Natural killer cell treated with Interleukin-12 subunit alpha and Interleukin-12 subunit beta and Interleukin-15 and Interleukin-18, amount 100 ng/mL, for 72 hours (primary cell): Measurements from ENCODE around the gene CLEC3B. TPM values are rescaled to one million over a fixed set of nuclear protein-coding genes. Genes with fewer than 3 reads are reported as not detected.

Experiments
- ATAC-seq, 2 donors: fragments of 150-1000 bp; cut with Tn5 transposase in 1 of 2; sonication (Bioruptor Pico), chemical (Tn5 transposase) in 1 of 2; 2 replicates each; pipeline ENCODE4 v1.10.0; 2021
- DNase-seq: peaks from one replicate; pipeline ENCODE4 v3.0.0; 2022; ENCODE audit warnings: low spot score
- H3K27ac Mint-ChIP-seq, 2 donors: 1 replicate in 1 of 2; 2 replicates in 1 of 2; pipeline ENCODE4 v1.8.0; 2022; ENCODE audit warnings: mixed read lengths in 2 of 2, mild to moderate bottlenecking in 1 of 2, moderate library complexity in 1 of 2
- H3K27me3 Mint-ChIP-seq, 2 donors: 1 replicate in 1 of 2; 2 replicates in 1 of 2; pipeline ENCODE4 v1.8.0; 2022; ENCODE audit warnings: mixed read lengths in 2 of 2
- H3K36me3 Mint-ChIP-seq: one replicate; pipeline ENCODE4 v1.8.0; 2022; ENCODE audit warnings: mixed read lengths
- H3K4me1 Mint-ChIP-seq, 2 donors: 1 replicate in 1 of 2; 2 replicates in 1 of 2; pipeline ENCODE4 v1.8.0; 2022; ENCODE audit warnings: low read depth in 2 of 2, mixed read lengths in 2 of 2, mild to moderate bottlenecking in 1 of 2
- H3K4me3 Mint-ChIP-seq: one replicate; pipeline ENCODE4 v1.8.0; 2022; ENCODE audit warnings: mixed read lengths
- H3K9me3 Mint-ChIP-seq: 2 replicates; pipeline ENCODE4 v1.8.0; 2022; ENCODE audit warnings: mixed read lengths
- total RNA-seq, 2 donors: library from RNA; stranded (reverse); gene quantifications; one replicate each; pipeline ENCODE4 v1.2.3, GENCODE V29; 2022

The CLEC3B gene
- total RNA-seq, 2 donors from 2014 or later, result not detected

GRCh38 chr3:45055411-45056143, 29.5 kb downstream of the CLEC3B start:
- Mint-ChIP-seq H3K4me1 (no peaks in the 10 kb centered on the region), H3K27me3 (peaks cover 6 to 8% of the 10 kb centered on the region in 2 donors), H3K9me3 (no peaks in the 10 kb centered on the region), H3K4me3 (no peak overlapping the region), H3K36me3 (no peaks in the 10 kb centered on the region), H3K27ac (no peak overlapping the region)
- DNase-seq (no peak), ATAC-seq (no peak)

GRCh38 chr3:45056608-45057301, 30.7 kb downstream of the CLEC3B start:
- Mint-ChIP-seq H3K27me3 (peaks cover 4 to 8% of the 10 kb centered on the region in 2 donors), H3K27ac (no peak overlapping the region)

DNA sequence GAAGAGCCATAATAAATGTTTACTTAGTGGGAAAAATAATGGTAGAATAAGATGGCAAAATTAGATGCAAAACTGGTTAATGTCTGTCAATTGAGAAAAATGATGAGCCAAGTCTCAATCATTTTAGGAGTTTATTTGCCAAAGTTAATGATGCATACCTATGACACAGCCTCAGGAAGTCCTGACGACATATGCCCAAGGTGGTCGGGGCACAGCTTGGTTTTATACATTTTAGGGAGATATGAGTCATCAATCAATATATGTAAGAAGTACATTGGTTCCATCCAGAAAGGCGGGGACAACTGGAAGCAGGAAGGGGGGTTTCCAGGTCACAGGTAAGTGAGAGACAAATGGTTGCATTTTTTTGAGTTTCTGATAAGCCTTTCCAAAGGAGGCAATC, 31.5 kb downstream of the CLEC3B start:
- H3K27ac Mint-ChIP-seq, result no peak overlapping the region
- no peak overlapping the region for H3K4me3 Mint-ChIP-seq
- ATAC-seq (no peak), DNase-seq (no peak)
- no peaks in the 10 kb centered on the region for H3K36me3 Mint-ChIP-seq
- no peaks in the 10 kb centered on the region for H3K4me1 Mint-ChIP-seq
- no peaks in the 10 kb centered on the region for H3K9me3 Mint-ChIP-seq
- H3K27me3 Mint-ChIP-seq, result peaks cover 6 to 8% of the 10 kb centered on the region in 2 donors

More at GRCh38 chr3:45056608-45057301, 30.7 kb downstream of the CLEC3B start:
- ATAC-seq, result no peak
- no peaks in the 10 kb centered on the region for H3K4me1 Mint-ChIP-seq
- H3K9me3 Mint-ChIP-seq, result no peaks in the 10 kb centered on the region
- no peak for DNase-seq
- no peaks in the 10 kb centered on the region for H3K36me3 Mint-ChIP-seq
- no peak overlapping the region for H3K4me3 Mint-ChIP-seq

DNA sequence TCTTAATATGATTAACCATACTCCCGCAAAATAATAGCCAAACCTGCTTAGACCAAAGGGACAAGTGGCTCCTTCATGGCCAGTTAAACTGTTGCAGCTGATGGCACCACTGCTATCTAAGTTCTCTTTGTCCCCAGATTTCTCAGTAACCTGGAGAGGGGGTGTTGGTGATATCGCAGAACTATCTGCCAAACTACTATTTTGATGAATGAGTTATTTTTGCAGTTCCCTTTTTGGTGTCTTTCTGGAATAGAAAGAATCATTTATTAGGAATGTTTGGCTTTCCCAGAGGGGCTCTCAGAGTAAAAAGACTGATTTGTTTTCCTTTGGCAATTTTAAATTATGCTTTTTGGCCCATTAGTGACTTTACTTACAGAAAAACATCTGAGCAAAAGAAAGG, 33.0 kb downstream of the CLEC3B start:
- ATAC-seq (no peak), DNase-seq (no peak)
- no peak overlapping the region for H3K27ac Mint-ChIP-seq
- no peaks in the 10 kb centered on the region for H3K36me3 Mint-ChIP-seq
- H3K9me3 Mint-ChIP-seq, result no peaks in the 10 kb centered on the region
- H3K4me1 Mint-ChIP-seq, result no peaks in the 10 kb centered on the region
- H3K27me3 Mint-ChIP-seq, result peaks cover 6 to 8% of the 10 kb centered on the region in 2 donors
- H3K4me3 Mint-ChIP-seq, result no peak overlapping the region

DNA sequence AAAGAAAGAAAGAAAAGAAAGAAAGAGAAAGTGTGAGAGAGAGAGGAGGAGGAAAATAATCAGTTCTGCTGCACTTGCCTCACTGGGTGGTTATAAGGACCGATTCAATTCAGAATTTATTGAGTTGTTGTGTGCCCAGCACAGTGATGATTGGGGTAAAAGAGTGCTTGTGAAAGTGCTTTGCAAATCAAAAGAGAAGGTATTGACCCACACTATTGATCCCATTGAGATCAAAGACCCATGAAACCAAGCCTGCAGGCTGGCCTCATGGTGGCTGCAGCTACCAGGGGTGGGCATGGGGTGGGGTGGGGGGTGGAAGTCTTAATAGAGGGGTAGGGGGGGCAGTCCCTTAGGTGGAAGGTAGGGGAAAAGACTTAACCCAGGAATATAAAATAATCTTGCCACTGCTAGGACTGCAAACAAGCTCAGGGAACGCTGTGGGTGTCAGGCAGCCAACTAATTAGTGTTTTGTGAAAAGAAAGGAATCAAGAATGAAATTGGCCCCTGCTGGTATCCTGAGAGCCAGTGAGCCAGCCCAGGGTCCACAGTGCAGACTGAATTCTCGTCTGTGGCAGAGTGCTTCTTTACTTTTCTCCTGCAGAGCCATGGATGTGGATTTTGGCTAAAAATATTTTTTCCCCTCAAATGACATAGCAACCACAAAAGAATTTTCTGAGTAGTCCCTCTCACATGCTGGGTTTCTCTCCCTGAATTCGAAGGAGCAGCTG, 34.2 kb downstream of the CLEC3B start:
- Mint-ChIP-seq H3K36me3 (no peaks in the 10 kb centered on the region), H3K4me3 (no peak overlapping the region), H3K27ac (no peak overlapping the region), H3K9me3 (no peaks in the 10 kb centered on the region), H3K4me1 (peaks cover 10% of the 10 kb centered on the region in 2 donors), H3K27me3 (peaks cover 6 to 8% of the 10 kb centered on the region in 2 donors)
- DNase-seq (no peak), ATAC-seq (no peak)

DNA sequence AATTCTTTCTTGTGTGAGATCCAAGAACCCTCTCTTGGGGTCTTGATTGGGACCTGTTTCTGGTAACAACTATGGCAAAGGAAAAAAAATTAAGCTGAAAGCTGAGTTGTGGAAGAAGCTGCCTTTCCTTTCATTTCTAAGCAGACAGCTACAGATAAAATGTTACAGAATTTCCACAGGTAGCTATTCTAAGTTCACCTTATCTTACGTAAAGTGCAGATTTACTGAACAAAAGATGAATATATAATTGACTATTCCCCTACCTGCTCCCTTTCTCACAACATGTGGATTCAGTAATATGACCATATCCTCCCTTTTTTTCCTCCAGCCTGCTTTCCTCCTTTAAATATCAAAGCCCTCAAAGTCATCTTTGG, 36.6 kb downstream of the CLEC3B start:
- no peak for DNase-seq
- no peaks in the 10 kb centered on the region for H3K36me3 Mint-ChIP-seq
- peaks cover 16 to 25% of the 10 kb centered on the region in 2 donors for H3K4me1 Mint-ChIP-seq
- H3K27ac Mint-ChIP-seq, result no peak overlapping the region
- H3K4me3 Mint-ChIP-seq, result no peak overlapping the region
- no peaks in the 10 kb centered on the region for H3K9me3 Mint-ChIP-seq
- no peak for ATAC-seq
- H3K27me3 Mint-ChIP-seq, result peaks cover 0 to 2% of the 10 kb centered on the region in 2 donors

DNA sequence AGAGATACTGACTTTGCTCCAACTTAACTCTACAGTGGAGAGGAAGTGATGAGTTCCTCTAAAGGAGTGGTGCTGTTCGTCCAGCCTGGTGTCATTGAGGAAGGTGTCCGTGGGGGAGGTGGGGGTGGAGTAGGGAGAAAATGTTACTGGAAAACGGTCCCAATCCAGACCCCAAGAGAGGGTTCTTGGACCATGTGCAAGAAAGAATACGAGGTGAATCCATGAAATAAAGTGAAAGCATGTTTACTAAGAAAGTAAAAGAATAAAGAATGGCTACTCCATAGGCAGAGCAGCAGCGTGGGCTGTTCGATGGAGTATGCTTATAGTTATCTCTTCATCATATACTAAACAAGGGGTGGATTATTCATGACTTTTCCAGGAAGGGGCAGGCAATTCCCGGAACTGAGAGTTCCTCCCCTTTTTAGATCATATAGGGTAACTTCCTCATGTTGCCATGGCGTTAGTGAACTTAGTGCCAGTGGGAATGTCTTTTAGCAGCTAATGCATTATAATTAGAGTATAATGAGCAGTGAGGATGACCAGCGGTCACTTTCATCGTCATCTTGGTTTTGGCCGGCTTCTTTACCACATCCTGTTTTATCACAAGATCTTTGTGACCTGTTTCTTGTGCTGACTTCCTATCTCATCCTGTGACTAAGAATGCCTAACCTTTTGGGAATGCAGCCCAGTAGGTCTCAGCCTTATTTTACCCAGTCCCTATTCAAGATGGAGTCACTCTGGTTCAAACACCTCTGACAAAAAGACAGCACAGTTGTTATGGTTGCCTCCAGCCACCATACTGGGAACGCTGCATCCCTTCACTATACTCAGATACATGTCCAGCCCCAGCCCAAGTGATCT, 38.6 kb downstream of the CLEC3B start:
- DNase-seq (peak; percentile 64), ATAC-seq (peak; percentile 71 to 82)
- Mint-ChIP-seq H3K4me3 (peak overlapping the region; percentile 63), H3K36me3 (no peaks in the 10 kb centered on the region), H3K27me3 (peaks cover 0 to 6% of the 10 kb centered on the region in 2 donors), H3K4me1 (peaks cover 16 to 25% of the 10 kb centered on the region in 2 donors), H3K9me3 (no peaks in the 10 kb centered on the region), H3K27ac (peak overlapping the region; percentile 49 to 79)

- Mint-ChIP-seq H3K36me3 (no peaks in the 10 kb centered on the region), H3K4me3 (peak overlapping the region; percentile 63), H3K27me3 (peaks cover 0 to 6% of the 10 kb centered on the region in 2 donors), H3K9me3 (no peaks in the 10 kb centered on the region), H3K4me1 (peaks cover 16 to 25% of the 10 kb centered on the region in 2 donors), H3K27ac (peak overlapping the region; percentile 49 to 79)
- DNase-seq (no peak), ATAC-seq (peak; percentile 22 to 32)
Measured at GRCh38 chr3:45065373-45065720, 39.2 kb downstream of the CLEC3B start.

DNA sequence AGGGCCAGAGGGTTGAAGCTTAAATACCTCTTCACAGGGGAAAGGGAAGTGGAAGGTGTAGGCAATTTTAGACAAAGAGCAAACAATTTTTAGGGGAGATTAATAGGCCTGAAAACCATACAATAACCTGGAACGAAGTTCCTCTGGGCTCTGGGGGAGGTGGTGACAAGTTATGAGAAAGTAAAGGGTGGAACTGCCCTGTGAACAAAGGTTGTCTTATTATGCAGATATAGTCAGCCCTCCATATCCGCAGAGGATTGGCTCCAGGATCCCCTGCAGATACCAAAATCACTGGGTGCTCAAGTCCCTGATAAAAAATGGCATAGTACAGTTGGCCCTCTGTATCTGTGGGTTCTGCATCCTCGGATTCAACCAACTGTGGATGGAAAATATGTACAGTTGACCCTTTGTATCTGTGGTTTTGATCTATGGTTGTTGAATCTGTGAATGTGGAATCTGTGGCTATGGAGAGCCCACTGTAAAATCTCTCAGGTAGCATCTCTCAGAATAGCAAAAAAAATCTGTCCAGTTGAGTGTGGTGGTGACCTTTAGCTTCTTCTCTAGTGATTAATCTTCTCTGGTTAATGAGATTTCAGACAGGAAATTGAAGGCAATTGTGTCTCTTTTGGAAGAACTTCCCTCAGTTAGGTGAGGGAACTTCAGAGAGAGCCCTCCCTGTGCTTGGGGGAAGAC, 40.2 kb downstream of the CLEC3B start:
- no peak for ATAC-seq
- Mint-ChIP-seq H3K27me3 (peaks cover 0 to 6% of the 10 kb centered on the region in 2 donors), H3K36me3 (no peaks in the 10 kb centered on the region), H3K9me3 (no peaks in the 10 kb centered on the region), H3K4me3 (no peak overlapping the region), H3K27ac (peak overlapping the region in 1 of 2 donors; percentile 5), H3K4me1 (peaks cover 16 to 25% of the 10 kb centered on the region in 2 donors)
- DNase-seq, result no peak

- DNase-seq, result no peak
- Mint-ChIP-seq H3K4me1 (peaks cover 16 to 25% of the 10 kb centered on the region in 2 donors), H3K27ac (peak overlapping the region in 1 of 2 donors; percentile 5), H3K27me3 (peaks cover 0 to 3% of the 10 kb centered on the region in 2 donors), H3K4me3 (no peak overlapping the region), H3K9me3 (no peaks in the 10 kb centered on the region), H3K36me3 (no peaks in the 10 kb centered on the region)
- no peak for ATAC-seq
Measured at GRCh38 chr3:45067486-45067885, 41.4 kb downstream of the CLEC3B start.

DNA sequence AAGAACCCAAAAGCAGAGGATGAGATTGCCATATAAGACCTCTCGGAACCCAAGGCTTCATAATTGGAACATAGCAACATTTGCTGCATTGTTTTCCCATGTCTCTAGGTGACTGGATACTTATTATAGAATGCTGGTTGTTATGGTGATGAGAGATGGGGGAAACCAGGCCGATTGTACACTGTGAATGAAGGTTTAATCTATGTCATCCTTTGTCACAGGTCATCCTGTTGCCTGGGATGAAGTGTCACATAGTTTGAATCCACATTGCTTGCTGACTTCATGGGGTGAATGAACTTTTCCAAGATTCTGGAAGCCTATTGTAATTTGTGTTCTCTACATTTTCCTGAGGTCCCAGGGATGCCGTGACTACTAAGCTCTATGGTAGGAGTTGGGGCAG, 41.8 kb downstream of the CLEC3B start:
- DNase-seq (no peak), ATAC-seq (no peak)
- Mint-ChIP-seq H3K27me3 (peaks cover 0 to 3% of the 10 kb centered on the region in 2 donors), H3K36me3 (no peaks in the 10 kb centered on the region), H3K4me1 (peaks cover 16 to 25% of the 10 kb centered on the region in 2 donors), H3K27ac (no peak overlapping the region), H3K9me3 (no peaks in the 10 kb centered on the region), H3K4me3 (no peak overlapping the region)

DNA sequence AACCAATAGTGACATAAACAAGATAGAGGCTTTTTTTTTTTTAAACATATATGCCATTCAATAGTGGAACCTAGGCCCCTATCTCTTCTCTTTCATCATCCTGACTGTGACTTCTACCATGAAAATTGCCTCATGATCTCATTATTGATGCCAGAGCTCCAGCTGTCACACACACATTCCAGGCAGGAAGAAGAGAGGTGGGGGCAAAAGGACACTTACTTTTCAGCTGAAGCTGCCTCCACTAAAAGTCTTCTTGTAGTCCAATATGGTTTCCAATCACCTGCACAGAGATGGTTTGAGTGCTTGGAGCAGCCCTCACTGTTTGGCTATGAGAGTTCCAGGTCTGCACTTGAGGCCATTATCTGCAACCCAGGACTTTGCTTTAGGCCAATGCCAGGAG, 45.0 kb downstream of the CLEC3B start:
- Mint-ChIP-seq H3K27ac (no peak overlapping the region), H3K4me3 (no peak overlapping the region), H3K27me3 (peaks cover 10% of the 10 kb centered on the region in 2 donors), H3K9me3 (no peaks in the 10 kb centered on the region), H3K4me1 (peaks cover 4 to 7% of the 10 kb centered on the region in 2 donors), H3K36me3 (no peaks in the 10 kb centered on the region)
- ATAC-seq (no peak), DNase-seq (no peak)
